ENCODE measurements around the gene TTC34.

The TTC34 gene

GRCh38 chr1:2815551-2815950 lies 14.1 kb upstream of the TTC34 start:
- no peaks in the 10 kb centered on the region for H3K4me1 Mint-ChIP-seq
- no peak overlapping the region for H3K4me3 Mint-ChIP-seq
- H3K36me3 Mint-ChIP-seq (ENCODE audit: insufficient read depth), result no peaks in the 10 kb centered on the region
- H3K27me3 Mint-ChIP-seq, result peaks cover 24% of the 10 kb centered on the region
- no peak for ATAC-seq (replicated peaks; ENCODE audit: extremely low read depth, poor library complexity, severe bottlenecking)
- no peaks in the 10 kb centered on the region for H3K9me3 Mint-ChIP-seq
- H3K27ac Mint-ChIP-seq (ENCODE audit: low read depth), result no peak overlapping the region
- no peak for DNase-seq (ENCODE audit: low spot score in 2 of 2)

GRCh38 chr1:2814511-2815075 lies 13.1 kb upstream of the TTC34 start:
- H3K27ac Mint-ChIP-seq (ENCODE audit: low read depth), result no peak overlapping the region
- no peak for ATAC-seq (replicated peaks; ENCODE audit: extremely low read depth, poor library complexity, severe bottlenecking)

GRCh38 chr1:2812939-2813653 lies 11.6 kb upstream of the TTC34 start:
- H3K4me3 Mint-ChIP-seq, result no peak overlapping the region
- ATAC-seq (replicated peaks; ENCODE audit: extremely low read depth, poor library complexity, severe bottlenecking), result no peak
- H3K4me1 Mint-ChIP-seq, result no peaks in the 10 kb centered on the region
- H3K9me3 Mint-ChIP-seq, result no peaks in the 10 kb centered on the region
- H3K36me3 Mint-ChIP-seq (ENCODE audit: insufficient read depth), result no peaks in the 10 kb centered on the region
- DNase-seq (ENCODE audit: low spot score in 2 of 2), result no peak
- H3K27ac Mint-ChIP-seq (ENCODE audit: low read depth), result no peak overlapping the region
- H3K27me3 Mint-ChIP-seq, result peaks cover 16% of the 10 kb centered on the region

More at GRCh38 chr1:2814511-2815075, 13.1 kb upstream of the TTC34 start:
- Mint-ChIP-seq H3K9me3 (no peaks in the 10 kb centered on the region), H3K36me3 (ENCODE audit: insufficient read depth) (no peaks in the 10 kb centered on the region), H3K4me1 (no peaks in the 10 kb centered on the region), H3K27me3 (peaks cover 24% of the 10 kb centered on the region), H3K4me3 (no peak overlapping the region)
- DNase-seq (ENCODE audit: low spot score in 2 of 2), result no peak

GRCh38 chr1:2812136-2812535 lies 10.6 kb upstream of the TTC34 start:
- Mint-ChIP-seq H3K4me3 (no peak overlapping the region), H3K27ac (ENCODE audit: low read depth) (no peak overlapping the region), H3K36me3 (ENCODE audit: insufficient read depth) (peaks cover 1% of the 10 kb centered on the region), H3K4me1 (no peaks in the 10 kb centered on the region), H3K27me3 (peaks cover 15% of the 10 kb centered on the region), H3K9me3 (no peaks in the 10 kb centered on the region)
- ATAC-seq (replicated peaks; ENCODE audit: extremely low read depth, poor library complexity, severe bottlenecking) (no peak), DNase-seq (ENCODE audit: low spot score in 2 of 2) (no peak)

GRCh38 chr1:2811533-2811918 lies 10.0 kb upstream of the TTC34 start:
- no peak overlapping the region for H3K27ac Mint-ChIP-seq (ENCODE audit: low read depth)
- ATAC-seq (replicated peaks; ENCODE audit: extremely low read depth, poor library complexity, severe bottlenecking), result no peak
- H3K36me3 Mint-ChIP-seq (ENCODE audit: insufficient read depth), result peaks cover 2% of the 10 kb centered on the region
- peaks cover 21% of the 10 kb centered on the region for H3K27me3 Mint-ChIP-seq
- no peaks in the 10 kb centered on the region for H3K4me1 Mint-ChIP-seq
- H3K4me3 Mint-ChIP-seq, result no peak overlapping the region
- no peak for DNase-seq (ENCODE audit: low spot score in 2 of 2)
- no peaks in the 10 kb centered on the region for H3K9me3 Mint-ChIP-seq

GRCh38 chr1:2810899-2811532 lies 9.5 kb upstream of the TTC34 start:
- H3K36me3 Mint-ChIP-seq (ENCODE audit: insufficient read depth), result peaks cover 2% of the 10 kb centered on the region
- no peak overlapping the region for H3K4me3 Mint-ChIP-seq
- no peak overlapping the region for H3K27ac Mint-ChIP-seq (ENCODE audit: low read depth)
- DNase-seq (ENCODE audit: low spot score in 2 of 2) (no peak), ATAC-seq (replicated peaks; ENCODE audit: extremely low read depth, poor library complexity, severe bottlenecking) (no peak)
- H3K9me3 Mint-ChIP-seq, result no peaks in the 10 kb centered on the region
- H3K27me3 Mint-ChIP-seq, result peaks cover 26% of the 10 kb centered on the region
- H3K4me1 Mint-ChIP-seq, result no peaks in the 10 kb centered on the region

- Mint-ChIP-seq H3K4me3 (no peak overlapping the region), H3K27me3 (peaks cover 27% of the 10 kb centered on the region), H3K36me3 (ENCODE audit: insufficient read depth) (peaks cover 2% of the 10 kb centered on the region), H3K4me1 (no peaks in the 10 kb centered on the region), H3K27ac (ENCODE audit: low read depth) (no peak overlapping the region), H3K9me3 (no peaks in the 10 kb centered on the region)
- no peak for ATAC-seq (replicated peaks; ENCODE audit: extremely low read depth, poor library complexity, severe bottlenecking)
- no peak for DNase-seq (ENCODE audit: low spot score in 2 of 2)
These were observed 8.8 kb upstream of the TTC34 start for GRCh38 chr1:2810281-2810680.

- H3K4me1 Mint-ChIP-seq, result no peaks in the 10 kb centered on the region
- peaks cover 2% of the 10 kb centered on the region for H3K36me3 Mint-ChIP-seq (ENCODE audit: insufficient read depth)
- DNase-seq (ENCODE audit: low spot score in 2 of 2) (no peak), ATAC-seq (replicated peaks; ENCODE audit: extremely low read depth, poor library complexity, severe bottlenecking) (no peak)
- H3K27ac Mint-ChIP-seq (ENCODE audit: low read depth), result no peak overlapping the region
- peaks cover 27% of the 10 kb centered on the region for H3K27me3 Mint-ChIP-seq
- H3K9me3 Mint-ChIP-seq, result no peaks in the 10 kb centered on the region
- no peak overlapping the region for H3K4me3 Mint-ChIP-seq
These were observed 8.2 kb upstream of the TTC34 start for GRCh38 chr1:2809656-2810055.

- Mint-ChIP-seq H3K27ac (ENCODE audit: low read depth) (no peak overlapping the region), H3K4me1 (no peaks in the 10 kb centered on the region), H3K36me3 (ENCODE audit: insufficient read depth) (peaks cover 2% of the 10 kb centered on the region), H3K9me3 (no peaks in the 10 kb centered on the region), H3K4me3 (no peak overlapping the region), H3K27me3 (peaks cover 27% of the 10 kb centered on the region)
- DNase-seq (ENCODE audit: low spot score in 2 of 2) (no peak), ATAC-seq (replicated peaks; ENCODE audit: extremely low read depth, poor library complexity, severe bottlenecking) (no peak)
These were observed 7.5 kb upstream of the TTC34 start for GRCh38 chr1:2808831-2809605.

GRCh38 chr1:2808386-2808705 lies 6.9 kb upstream of the TTC34 start:
- DNase-seq (ENCODE audit: low spot score in 2 of 2), result no peak
- Mint-ChIP-seq H3K36me3 (ENCODE audit: insufficient read depth) (peaks cover 2% of the 10 kb centered on the region), H3K27ac (ENCODE audit: low read depth) (no peak overlapping the region), H3K27me3 (peaks cover 27% of the 10 kb centered on the region), H3K4me3 (no peak overlapping the region), H3K4me1 (no peaks in the 10 kb centered on the region), H3K9me3 (no peaks in the 10 kb centered on the region)
- no peak for ATAC-seq (replicated peaks; ENCODE audit: extremely low read depth, poor library complexity, severe bottlenecking)

GRCh38 chr1:2807678-2808385 lies 6.3 kb upstream of the TTC34 start:
- no peaks in the 10 kb centered on the region for H3K9me3 Mint-ChIP-seq
- H3K4me3 Mint-ChIP-seq, result no peak overlapping the region
- DNase-seq (ENCODE audit: low spot score in 2 of 2), result no peak
- ATAC-seq (replicated peaks; ENCODE audit: extremely low read depth, poor library complexity, severe bottlenecking), result no peak
- peaks cover 27% of the 10 kb centered on the region for H3K27me3 Mint-ChIP-seq
- no peaks in the 10 kb centered on the region for H3K4me1 Mint-ChIP-seq
- peaks cover 2% of the 10 kb centered on the region for H3K36me3 Mint-ChIP-seq (ENCODE audit: insufficient read depth)
- no peak overlapping the region for H3K27ac Mint-ChIP-seq (ENCODE audit: low read depth)

- H3K4me1 Mint-ChIP-seq, result no peaks in the 10 kb centered on the region
- ATAC-seq (replicated peaks; ENCODE audit: extremely low read depth, poor library complexity, severe bottlenecking) (no peak), DNase-seq (ENCODE audit: low spot score in 2 of 2) (no peak)
- peaks cover 2% of the 10 kb centered on the region for H3K36me3 Mint-ChIP-seq (ENCODE audit: insufficient read depth)
- no peak overlapping the region for H3K4me3 Mint-ChIP-seq
- H3K27ac Mint-ChIP-seq (ENCODE audit: low read depth), result no peak overlapping the region
- peaks cover 21% of the 10 kb centered on the region for H3K27me3 Mint-ChIP-seq
- H3K9me3 Mint-ChIP-seq, result no peaks in the 10 kb centered on the region
These were observed 5.5 kb upstream of the TTC34 start for GRCh38 chr1:2807036-2807435.
